T1000 (cell line): ENCODE results near the gene CDC42BPB.

Experiments
- DNase-seq: peaks from one replicate; lab custom pipeline; 2025; ENCODE audit warnings: mixed read lengths; lab: John Stamatoyannopoulos, UW

Gene CDC42BPB

GRCh38 chr14:102966681-102967505 is 90.5 kb downstream of the CDC42BPB start:
- DNase-seq = no peak

GRCh38 chr14:102965971-102966655 is 91.2 kb downstream of the CDC42BPB start:
- no peak for DNase-seq

- no peak for DNase-seq
Observed at GRCh38 chr14:102965282-102965681, 92.1 kb downstream of the CDC42BPB start.

GRCh38 chr14:102964152-102964730 is 93.1 kb downstream of the CDC42BPB start:
- DNase-seq = no peak

- DNase-seq = no peak
Observed at GRCh38 chr14:102962111-102962627, 95.2 kb downstream of the CDC42BPB start.

GRCh38 chr14:102958461-102958860 is 98.9 kb downstream of the CDC42BPB start:
- DNase-seq = no peak

GRCh38 chr14:102957222-102957621 is 100.1 kb downstream of the CDC42BPB start:
- no peak for DNase-seq

- DNase-seq = no peak
Observed at GRCh38 chr14:102955636-102956408, 101.5 kb downstream of the CDC42BPB start.

- DNase-seq = no peak
Observed at GRCh38 chr14:102954081-102954789, 103.1 kb downstream of the CDC42BPB start.

- DNase-seq = no peak
Observed at GRCh38 chr14:102953100-102953499, 104.2 kb downstream of the CDC42BPB start.

- DNase-seq = no peak
Observed at GRCh38 chr14:102952276-102952675, 105.1 kb downstream of the CDC42BPB start.

- DNase-seq = no peak
Observed at GRCh38 chr14:102951799-102952198, 105.5 kb downstream of the CDC42BPB start.

GRCh38 chr14:102951034-102951433 is 106.3 kb downstream of the CDC42BPB start:
- DNase-seq = no peak

- no peak for DNase-seq
Observed at GRCh38 chr14:102949801-102950451, 107.4 kb downstream of the CDC42BPB start.

GRCh38 chr14:102949062-102949800 is 108.1 kb downstream of the CDC42BPB start:
- DNase-seq = no peak

GRCh38 chr14:102948698-102949061 is 108.7 kb downstream of the CDC42BPB start:
- DNase-seq = no peak

GRCh38 chr14:102947321-102948103 is 109.8 kb downstream of the CDC42BPB start:
- no peak for DNase-seq

- no peak for DNase-seq
Observed at GRCh38 chr14:102945346-102946130, 111.8 kb downstream of the CDC42BPB start.
